WERI-Rb-1 (cell line): Measurements from ENCODE around the gene TBC1D2.

Experiments
- DNase-seq: peaks from one replicate; pipeline ENCODE4 v3.0.0-alpha.2; 2020
- H3K27ac ChIP-seq: fragments of 250-450 bp; sonication (Bioruptor Pico); 2 replicates; pipeline ENCODE4 v1.5.1; 2020; ENCODE audit warnings: mild to moderate bottlenecking, moderate library complexity
- H3K27me3 ChIP-seq: fragments of 250-450 bp; sonication (Bioruptor Pico); 2 replicates; pipeline ENCODE4 v1.5.1; 2021; ENCODE audit warnings: mild to moderate bottlenecking, low read depth, moderate library complexity; ENCODE audit not compliant: insufficient read depth, severe bottlenecking
- H3K36me3 ChIP-seq: fragments of 250-450 bp; sonication (Bioruptor Pico); 2 replicates; pipeline ENCODE4 v1.5.1; 2020; ENCODE audit warnings: mild to moderate bottlenecking, moderate library complexity
- H3K4me3 ChIP-seq: 2 replicates; pipeline ENCODE4 v1.5.1; 2011; ENCODE audit warnings: low read depth, mild to moderate bottlenecking, control low read depth, low read length
- H3K9me3 ChIP-seq: fragments of 250-450 bp; sonication (Bioruptor Pico); 2 replicates; pipeline ENCODE4 v1.5.1; 2021; ENCODE audit warnings: mild to moderate bottlenecking, moderate library complexity; ENCODE audit not compliant: severe bottlenecking
- CTCF ChIP-seq: IDR thresholded peaks from 2 replicates; pipeline ENCODE4 v1.5.1; 2011; ENCODE audit warnings: low read depth, mild to moderate bottlenecking, control low read depth, inconsistent platforms, low read length

TBC1D2 gene

GRCh38 chr9:98251551-98251950 lies 3.9 kb downstream of the TBC1D2 start:
- Histone ChIP-seq H3K4me3 (no peak overlapping the region), H3K27ac (no peak overlapping the region), H3K36me3 (peaks cover 2% of the 10 kb centered on the region), H3K9me3 (no peaks in the 10 kb centered on the region), H3K27me3 (no peaks in the 10 kb centered on the region)
- no peak for TF ChIP-seq CTCF
- no peak for DNase-seq

- no peaks in the 10 kb centered on the region for H3K9me3 ChIP-seq
- TF ChIP-seq CTCF, result no peak
Measured at GRCh38 chr9:98249771-98250170, 5.7 kb downstream of the TBC1D2 start.

GRCh38 chr9:98248737-98249474 lies 6.5 kb downstream of the TBC1D2 start:
- Histone ChIP-seq H3K27me3 (no peaks in the 10 kb centered on the region), H3K9me3 (no peaks in the 10 kb centered on the region), H3K36me3 (peaks cover 2% of the 10 kb centered on the region), H3K4me3 (no peak overlapping the region), H3K27ac (no peak overlapping the region)
- no peak for TF ChIP-seq CTCF
- no peak for DNase-seq

More at GRCh38 chr9:98249771-98250170, 5.7 kb downstream of the TBC1D2 start:
- H3K27me3 ChIP-seq, result no peaks in the 10 kb centered on the region
- H3K36me3 ChIP-seq, result peaks cover 2% of the 10 kb centered on the region
- H3K4me3 ChIP-seq, result no peak overlapping the region
- H3K27ac ChIP-seq, result no peak overlapping the region
- no peak for DNase-seq

GRCh38 chr9:98247831-98248657 lies 7.4 kb downstream of the TBC1D2 start:
- TF ChIP-seq CTCF, result no peak
- DNase-seq, result no peak
- H3K27ac ChIP-seq, result no peak overlapping the region

GRCh38 chr9:98242426-98242825 lies 13.0 kb downstream of the TBC1D2 start:
- no peak for TF ChIP-seq CTCF
- Histone ChIP-seq H3K27ac (no peak overlapping the region), H3K4me3 (no peak overlapping the region), H3K27me3 (no peaks in the 10 kb centered on the region), H3K36me3 (no peaks in the 10 kb centered on the region), H3K9me3 (no peaks in the 10 kb centered on the region)
- no peak for DNase-seq

More at GRCh38 chr9:98247831-98248657, 7.4 kb downstream of the TBC1D2 start:
- H3K4me3 ChIP-seq, result no peak overlapping the region
- no peaks in the 10 kb centered on the region for H3K27me3 ChIP-seq
- H3K36me3 ChIP-seq, result peaks cover 2% of the 10 kb centered on the region
- no peaks in the 10 kb centered on the region for H3K9me3 ChIP-seq
